SK-N-SH (cell line): ENCODE data around the gene SRRD.

ENCODE experiments used
- CTCF ChIP-seq: fragments of 200-600 bp; sonication (generic); IDR thresholded peaks from 2 replicates; pipeline ENCODE4 v1.6.1; 2017; ENCODE audit warnings: antibody characterized with exemption, mild to moderate bottlenecking, moderate library complexity
- GATA2 ChIP-seq: sonication (generic); formaldehyde crosslinking; IDR thresholded peaks from 2 replicates; pipeline ENCODE4 v1.5.0; 2020; ENCODE audit warnings: mild to moderate bottlenecking, missing genetic modification reagents
- RCOR1 ChIP-seq: fragments of 150-350 bp; IDR thresholded peaks from 2 replicates; pipeline ENCODE4 v1.6.1; 2017; ENCODE audit warnings: antibody characterized with exemption, low read length
- SIN3A ChIP-seq: IDR thresholded peaks from 2 replicates; pipeline ENCODE4 v1.6.1; 2012; ENCODE audit warnings: low read depth, mild to moderate bottlenecking, low read length, moderate library complexity, borderline replicate concordance
- TEAD4 ChIP-seq: IDR thresholded peaks from 2 replicates; pipeline ENCODE4 v1.4.0; 2012; ENCODE audit warnings: mild to moderate bottlenecking, borderline replicate concordance; ENCODE audit not compliant: insufficient read depth

DNA sequence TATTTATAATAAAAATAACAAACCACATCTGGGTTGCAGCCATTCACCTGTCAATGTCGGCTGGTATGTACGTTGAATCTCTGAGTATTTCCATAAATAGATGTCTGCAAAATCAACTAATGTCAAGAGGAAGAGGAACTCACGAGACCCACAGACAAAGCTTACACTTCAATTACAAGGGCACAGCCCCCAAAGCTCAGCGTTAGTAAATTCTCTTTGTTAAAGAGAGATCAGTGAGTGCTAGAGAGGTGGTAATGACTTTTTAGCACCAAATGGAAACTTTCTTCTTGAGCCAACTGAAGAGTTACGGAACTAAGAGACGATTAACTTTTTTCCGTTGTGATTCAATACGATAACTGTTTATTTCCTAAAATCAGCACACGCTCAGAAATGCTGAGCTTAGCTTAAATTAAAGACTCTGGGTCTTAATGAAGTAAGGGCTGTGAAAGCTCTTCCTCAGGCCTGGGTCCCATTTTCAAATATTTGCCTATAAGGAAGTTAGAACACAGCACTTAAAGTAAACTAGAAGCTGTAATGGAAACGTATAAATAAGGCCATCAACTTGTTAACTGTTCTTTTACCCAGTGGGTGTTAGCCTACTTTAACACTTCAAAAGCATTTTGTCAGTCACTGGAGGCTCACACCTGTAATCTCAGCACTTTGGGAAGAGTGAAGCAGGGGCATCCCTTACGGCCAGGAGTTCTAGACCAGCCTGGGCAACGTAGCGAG lies 51.4 kb downstream of the SRRD start:
- TF ChIP-seq CTCF: no peak
- TF ChIP-seq GATA2: no peak
- TF ChIP-seq SIN3A: no peak
- TF ChIP-seq TEAD4: no peak
- no peak for TF ChIP-seq RCOR1
